Natural killer cell (primary cell): ENCODE data around the gene PRICKLE2. TPM values are rescaled to one million over a fixed set of nuclear protein-coding genes. Genes with fewer than 3 reads are reported as not detected.

Experiments used
- ATAC-seq, 3 donors: fragments of 150-1000 bp in 2 of 3; fragments of 200-7000 bp in 1 of 3; cut with Tn5 transposase; 1 replicate in 1 of 3; 2 replicates in 2 of 3; pipeline ENCODE4 v1.10.0; 2021; ENCODE audit warnings: mild to moderate bottlenecking in 2 of 3, moderate library complexity in 2 of 3
- DNase-seq, 2 donors: peaks; one replicate each; pipeline versions ENCODE4 v3.0.0 to v3.0.0-alpha.2; 2013 to 2021; ENCODE audit warnings: mixed read lengths in 1 of 2
- H3K27ac ChIP-seq: one replicate; pipeline ENCODE4 v1.5.1; 2013; ENCODE audit warnings: mild to moderate bottlenecking, low read length
- H3K27me3 ChIP-seq: one replicate; pipeline ENCODE4 v1.6.1; 2013; ENCODE audit warnings: low read length; ENCODE audit not compliant: control insufficient read depth, insufficient read depth
- H3K36me3 ChIP-seq: one replicate; pipeline ENCODE4 v1.6.1; 2013; ENCODE audit warnings: low read length; ENCODE audit not compliant: control insufficient read depth, insufficient read depth
- H3K4me1 ChIP-seq: one replicate; pipeline ENCODE4 v1.6.1; 2013; ENCODE audit warnings: low read length; ENCODE audit not compliant: control insufficient read depth, insufficient read depth
- H3K4me3 ChIP-seq: one replicate; pipeline ENCODE4 v1.5.1; 2013; ENCODE audit warnings: low read length
- H3K9me3 ChIP-seq: one replicate; pipeline ENCODE4 v1.6.1; 2013; ENCODE audit warnings: low read length; ENCODE audit not compliant: control insufficient read depth, insufficient read depth
- H3K27ac Mint-ChIP-seq, 2 donors: one replicate each; pipeline ENCODE4 v1.8.0; 2022; ENCODE audit warnings: mild to moderate bottlenecking in 2 of 2, mixed read lengths in 2 of 2, moderate library complexity in 1 of 2
- H3K27me3 Mint-ChIP-seq, 2 donors: one replicate each; pipeline ENCODE4 v1.8.0; 2022; ENCODE audit warnings: low read depth in 2 of 2, mixed read lengths in 2 of 2
- H3K36me3 Mint-ChIP-seq: one replicate; pipeline ENCODE4 v1.8.0; 2022; ENCODE audit warnings: mixed read lengths
- H3K4me1 Mint-ChIP-seq, 2 donors: one replicate each; pipeline ENCODE4 v1.8.0; 2022; ENCODE audit warnings: mixed read lengths in 2 of 2
- H3K4me3 Mint-ChIP-seq: one replicate; pipeline ENCODE4 v1.8.0; 2022; ENCODE audit warnings: mild to moderate bottlenecking, moderate library complexity, mixed read lengths
- H3K9me3 Mint-ChIP-seq, 2 donors: one replicate each; pipeline ENCODE4 v1.8.0; 2022; ENCODE audit warnings: mixed read lengths in 2 of 2
- WGBS: methylation state at CpG from one replicate; pipeline ENCODE4 v1.1.7; 2013; ENCODE audit warnings: missing lambda C conversion rate; ENCODE audit not compliant: insufficient coverage; 5-methylcytosine and 5-hydroxymethylcytosine counted together
- intact Hi-C: fragments of 100-400 bp; cut with micrococcal nuclease; formaldehyde crosslinking; loops from one replicate; pipeline ENCODE4 v1.14.2; 2022
- total RNA-seq, 4 donors: library from RNA; stranded (reverse); fragments of 120-200 nt in 1 of 4; gene quantifications; one replicate each; pipeline versions ENCODE4 v1.2.3 to v1.2.4, GENCODE V29; 2013 to 2022
- TF ChIP-seq, protein P1 (sequence below): fragments of 200-600 bp; IDR thresholded peaks from one replicate; pipeline ENCODE4 v1.8.0; 2022; ENCODE audit warnings: antibody characterized with exemption

PRICKLE2 gene
- total RNA-seq, 3 donors from 2014 or later (not counting 1 experiment from before 2014, with no cell fraction given) = 0.07 to 3.3 (median 1.8) TPM

DNA sequence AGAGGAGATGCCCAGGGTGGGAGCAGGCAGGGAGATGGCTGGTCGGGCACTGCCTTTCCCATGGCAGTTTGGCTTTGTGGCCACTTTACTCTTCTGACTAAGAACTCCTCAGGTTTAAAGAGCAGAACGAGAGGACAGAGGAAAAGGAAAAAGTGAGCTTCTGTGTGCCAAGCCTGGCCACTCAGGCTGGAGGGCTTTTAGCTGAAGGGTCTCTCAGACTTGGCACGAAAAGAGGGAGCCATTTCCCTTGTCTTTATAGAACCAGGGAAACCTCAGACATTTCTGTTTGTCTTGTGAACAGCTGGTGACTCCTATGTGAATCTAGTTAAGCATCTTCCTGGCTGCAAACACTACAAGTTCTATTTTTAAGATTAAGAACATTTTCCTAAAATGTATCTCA is 178.7 kb downstream of the PRICKLE2 start:
- peaks cover 0 to 4% of the 10 kb centered on the region in 2 donors for H3K4me1 Mint-ChIP-seq
- no peak overlapping the region for H3K27ac Mint-ChIP-seq
- Histone ChIP-seq H3K9me3 (no peaks in the 10 kb centered on the region), H3K27ac (no peak overlapping the region), H3K4me1 (no peaks in the 10 kb centered on the region), H3K36me3 (no peaks in the 10 kb centered on the region), H3K27me3 (peaks cover 5% of the 10 kb centered on the region), H3K4me3 (no peak overlapping the region)
- TF ChIP-seq, protein P1, sequence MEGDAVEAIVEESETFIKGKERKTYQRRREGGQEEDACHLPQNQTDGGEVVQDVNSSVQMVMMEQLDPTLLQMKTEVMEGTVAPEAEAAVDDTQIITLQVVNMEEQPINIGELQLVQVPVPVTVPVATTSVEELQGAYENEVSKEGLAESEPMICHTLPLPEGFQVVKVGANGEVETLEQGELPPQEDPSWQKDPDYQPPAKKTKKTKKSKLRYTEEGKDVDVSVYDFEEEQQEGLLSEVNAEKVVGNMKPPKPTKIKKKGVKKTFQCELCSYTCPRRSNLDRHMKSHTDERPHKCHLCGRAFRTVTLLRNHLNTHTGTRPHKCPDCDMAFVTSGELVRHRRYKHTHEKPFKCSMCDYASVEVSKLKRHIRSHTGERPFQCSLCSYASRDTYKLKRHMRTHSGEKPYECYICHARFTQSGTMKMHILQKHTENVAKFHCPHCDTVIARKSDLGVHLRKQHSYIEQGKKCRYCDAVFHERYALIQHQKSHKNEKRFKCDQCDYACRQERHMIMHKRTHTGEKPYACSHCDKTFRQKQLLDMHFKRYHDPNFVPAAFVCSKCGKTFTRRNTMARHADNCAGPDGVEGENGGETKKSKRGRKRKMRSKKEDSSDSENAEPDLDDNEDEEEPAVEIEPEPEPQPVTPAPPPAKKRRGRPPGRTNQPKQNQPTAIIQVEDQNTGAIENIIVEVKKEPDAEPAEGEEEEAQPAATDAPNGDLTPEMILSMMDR = no peak
- no peaks in the 10 kb centered on the region for H3K9me3 Mint-ChIP-seq
- no peaks in the 10 kb centered on the region for H3K36me3 Mint-ChIP-seq
- intact Hi-C loops = no loop called here
- no peak for ATAC-seq
- 78% methylated on average over 3 of the region's 3 CpGs for WGBS
- DNase-seq = no peak
- H3K27me3 Mint-ChIP-seq = peaks cover 23 to 33% of the 10 kb centered on the region in 2 donors
- H3K4me3 Mint-ChIP-seq = no peak overlapping the region

- Mint-ChIP-seq H3K9me3 (no peaks in the 10 kb centered on the region), H3K4me1 (no peaks in the 10 kb centered on the region), H3K27me3 (peaks cover 30 to 33% of the 10 kb centered on the region in 2 donors), H3K36me3 (no peaks in the 10 kb centered on the region), H3K4me3 (no peak overlapping the region), H3K27ac (no peak overlapping the region)
- Histone ChIP-seq H3K27ac (no peak overlapping the region), H3K9me3 (no peaks in the 10 kb centered on the region), H3K36me3 (no peaks in the 10 kb centered on the region), H3K4me3 (no peak overlapping the region), H3K4me1 (no peaks in the 10 kb centered on the region), H3K27me3 (peaks cover 5% of the 10 kb centered on the region)
- TF ChIP-seq, protein P1 = no peak
- no CpG with 5 or more reads among the region's 1 CpG for WGBS
- no peak for ATAC-seq
- DNase-seq = no peak
- intact Hi-C loops = no loop called here
Observed at GRCh38 chr3:64042952-64043351, 182.3 kb downstream of the PRICKLE2 start.

Other genes starting within 250 kb of the PRICKLE2 start
- 100 to 1,000 TPM in 2 of 3 donors, 10 to 100 TPM in 1; 84.4 to 105 (median 102) TPM for gene PSMD6, start 202.0 kb downstream of the PRICKLE2 start, total RNA-seq